KG1 (cell line): ENCODE results near the gene SLA2.
"Not testable (repeated sequence)": the region's sequence is repeated elsewhere in the genome, so short reads cannot be mapped to it uniquely, and the experiment has no call there.

ENCODE experiments used
- DNase-seq: peaks from one replicate; lab custom pipeline; 2025; lab: John Stamatoyannopoulos, UW

The SLA2 gene

DNA sequence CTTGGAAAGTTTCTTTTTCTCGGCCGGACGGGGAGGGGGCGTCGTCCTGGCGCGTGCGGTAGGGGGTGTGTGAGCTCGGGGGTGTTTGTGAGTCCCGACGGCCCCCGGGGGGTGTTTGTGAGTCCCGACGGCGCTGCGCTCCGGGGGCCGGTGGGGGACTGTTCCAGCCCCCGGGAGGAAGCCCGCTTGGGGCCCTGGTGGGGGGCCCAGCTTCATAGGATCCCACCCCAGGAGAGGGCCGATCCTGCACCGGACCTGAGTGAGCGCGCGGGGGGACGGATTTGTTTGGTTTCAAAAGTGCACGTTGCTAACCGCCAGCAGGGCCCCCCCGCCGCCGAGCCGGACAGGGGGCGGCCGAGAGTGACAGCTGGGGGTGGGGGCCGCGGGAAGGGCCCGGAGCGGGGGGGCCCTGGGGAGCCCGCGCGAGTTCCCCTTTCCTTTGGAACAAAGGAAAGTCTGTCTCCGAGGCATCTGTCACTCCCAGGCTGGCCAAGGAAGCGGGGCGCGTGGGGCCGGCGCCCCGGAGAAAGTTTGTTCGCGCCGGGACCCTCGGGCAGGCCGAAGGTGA, 72.1 kb downstream of the SLA2 start:
- peak; percentile 41 for DNase-seq

DNA sequence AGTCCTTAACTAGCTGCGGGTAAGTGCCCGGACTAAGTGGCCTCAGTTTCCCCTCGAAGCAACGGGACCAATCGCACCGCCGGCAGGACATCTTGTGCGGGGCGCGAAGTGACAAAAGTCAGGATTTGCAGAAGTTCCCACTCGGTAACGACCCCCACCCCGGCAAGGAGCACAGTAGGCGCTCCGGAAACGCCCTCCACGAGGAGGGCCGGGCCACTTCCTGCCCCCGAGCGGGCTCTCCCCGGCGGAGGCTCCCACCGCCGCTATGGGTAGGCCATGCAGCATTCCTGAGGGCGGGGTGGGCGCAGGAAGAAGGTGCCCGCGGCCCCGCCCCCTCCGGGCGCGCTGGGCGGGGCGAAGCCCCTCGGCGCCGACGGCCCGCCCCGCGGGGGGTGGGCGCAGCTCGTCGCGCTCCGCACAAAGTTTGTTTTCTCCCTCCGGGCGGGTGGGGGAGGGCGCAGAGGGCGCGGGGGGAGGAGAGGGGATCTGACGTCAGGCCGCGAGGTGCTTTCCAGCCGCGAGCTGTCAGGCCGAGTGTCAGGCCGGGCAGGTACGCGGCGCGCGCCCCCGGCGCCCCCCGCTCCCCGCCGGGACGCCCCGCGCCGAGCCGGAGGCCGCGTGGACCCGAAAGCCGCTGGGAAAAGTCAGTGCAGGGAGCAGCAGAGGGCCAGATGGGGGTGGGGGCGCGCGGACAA, 72.7 kb downstream of the SLA2 start, which contains the start of gene TGIF2:
Gene TGIF2 (plus strand): TSS at position 495 of the 695 bp plus-strand sequence. CDS start 5,178 bp downstream, outside the sequence.
- peak; percentile 76 for DNase-seq

DNA sequence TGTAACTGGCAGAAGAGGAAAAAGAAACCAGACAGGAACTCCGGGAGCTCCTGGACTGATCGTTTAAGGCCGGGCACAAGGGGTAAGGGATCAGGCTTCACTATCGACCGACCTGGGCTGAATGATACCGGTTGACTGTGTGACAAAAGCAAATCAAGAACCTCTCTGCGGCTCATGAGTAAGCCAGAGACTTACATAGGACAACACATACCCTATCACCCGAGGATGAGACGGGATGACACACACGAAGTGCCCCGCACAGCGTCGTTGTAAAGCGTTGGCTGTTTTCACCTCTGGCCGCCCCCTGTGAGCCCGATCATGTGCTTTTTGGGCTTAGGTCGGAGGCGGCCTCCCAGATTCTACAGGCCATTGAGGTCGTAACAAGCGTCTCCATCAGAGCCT, 73.3 kb downstream of the SLA2 start:
- peak; percentile 54 for DNase-seq

DNA sequence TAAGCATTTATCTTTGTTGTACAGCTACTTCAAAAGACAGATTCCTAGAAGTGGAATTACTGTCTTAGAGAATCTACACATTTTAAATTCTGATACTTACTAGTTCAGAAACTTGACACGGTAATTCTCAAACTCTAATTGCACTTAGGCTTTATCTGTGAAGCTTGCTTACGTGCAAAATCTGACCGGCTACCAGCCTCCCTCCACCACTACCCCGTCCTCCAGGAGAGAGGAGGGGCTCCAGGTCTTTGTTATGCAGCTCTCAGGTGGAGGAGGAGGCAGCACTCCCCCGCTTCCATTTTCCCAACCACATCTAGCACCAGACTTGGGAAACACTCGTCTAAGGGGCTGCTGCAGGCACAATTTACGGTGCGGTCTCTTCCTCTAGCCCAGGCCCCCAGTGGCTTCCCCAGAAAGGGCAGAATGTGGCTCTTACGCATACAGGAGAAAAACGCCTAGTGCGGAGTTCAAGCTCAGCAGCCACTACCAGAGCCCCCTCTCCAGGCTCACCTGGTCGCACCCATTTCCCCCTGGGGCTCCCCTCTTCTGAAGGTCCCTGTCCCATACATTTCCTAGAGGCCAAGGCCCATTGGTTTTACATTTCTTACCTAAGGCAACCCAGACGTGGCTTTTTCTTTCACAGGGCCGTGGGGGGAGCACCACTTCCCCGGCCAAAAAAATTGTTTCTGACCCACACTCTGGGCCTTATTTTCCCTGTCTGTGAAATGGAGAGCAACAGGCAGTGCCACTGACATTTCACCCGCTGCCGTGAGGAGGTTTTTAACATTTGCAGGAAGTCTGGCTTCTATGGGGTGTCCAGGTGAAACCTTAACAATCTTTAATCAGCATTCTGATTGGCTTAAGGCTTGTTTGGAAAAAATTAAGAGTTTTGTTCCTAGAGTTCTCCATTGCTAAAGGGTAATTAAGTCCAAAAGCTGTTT, 74.2 kb downstream of the SLA2 start:
- no peak for DNase-seq

DNA sequence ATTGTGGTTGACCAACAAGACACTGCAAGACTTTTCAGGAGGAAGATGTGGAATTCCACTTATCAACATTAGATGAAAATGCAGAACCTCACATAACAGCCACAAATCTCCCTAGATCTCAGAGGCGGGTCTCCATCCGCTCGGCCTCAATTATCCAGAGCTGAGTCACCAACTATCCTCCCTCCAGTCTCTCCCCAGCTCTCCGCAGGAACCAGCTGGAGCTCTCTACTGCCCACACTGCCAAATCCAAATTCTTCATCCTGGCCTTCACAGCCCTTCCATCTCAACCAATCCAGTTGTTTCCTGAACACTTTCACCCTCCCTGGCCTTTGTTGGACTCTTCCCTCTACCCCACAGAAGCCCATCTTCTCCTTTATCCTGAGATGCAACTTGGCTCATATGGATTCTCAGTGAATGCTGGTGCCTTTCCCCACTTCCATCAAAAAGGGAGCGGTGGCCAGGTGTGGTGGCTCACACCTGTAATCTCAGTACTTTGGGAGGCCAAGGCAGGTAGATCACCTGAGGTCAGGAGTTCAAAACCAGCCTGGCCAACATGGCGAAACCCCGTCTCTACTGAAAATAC, 76.1 kb downstream of the SLA2 start:
- no peak for DNase-seq

DNA sequence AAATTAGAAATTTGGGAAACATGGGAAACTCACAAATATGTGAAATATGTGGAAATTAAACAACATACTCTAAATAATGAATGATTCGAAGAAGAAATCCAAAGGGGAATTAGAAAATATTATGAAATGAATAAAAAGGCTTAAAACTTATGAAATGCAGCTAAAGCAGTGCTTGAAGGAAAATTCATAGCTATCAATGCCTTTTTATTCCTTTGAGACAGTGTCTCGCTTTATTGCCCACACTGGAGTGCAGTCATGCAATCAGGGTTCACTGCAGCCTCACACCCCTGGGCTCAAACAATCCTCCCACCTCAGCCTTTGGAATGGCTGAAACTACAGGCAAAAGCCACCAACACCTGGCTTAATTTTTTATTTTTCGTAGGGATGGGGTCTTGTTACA, 80.5 kb downstream of the SLA2 start:
- no peak for DNase-seq

DNA sequence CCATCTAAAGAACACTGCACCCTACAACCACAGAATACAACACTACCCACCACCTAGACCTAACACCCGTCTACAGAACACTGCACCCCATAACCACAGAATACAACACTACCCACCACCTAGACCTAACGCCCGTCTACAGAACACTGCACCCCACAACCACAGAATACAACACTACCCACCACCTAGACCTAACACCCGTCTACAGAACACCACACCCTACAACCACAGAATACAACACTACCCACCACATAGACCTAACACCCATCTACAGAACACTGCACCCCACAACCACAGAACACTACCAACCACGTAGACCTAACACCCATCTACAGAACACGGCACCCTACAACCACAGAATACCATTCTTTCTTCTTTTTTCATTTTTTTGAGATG, 81.3 kb downstream of the SLA2 start:
- not testable (repeated sequence) for DNase-seq

DNA sequence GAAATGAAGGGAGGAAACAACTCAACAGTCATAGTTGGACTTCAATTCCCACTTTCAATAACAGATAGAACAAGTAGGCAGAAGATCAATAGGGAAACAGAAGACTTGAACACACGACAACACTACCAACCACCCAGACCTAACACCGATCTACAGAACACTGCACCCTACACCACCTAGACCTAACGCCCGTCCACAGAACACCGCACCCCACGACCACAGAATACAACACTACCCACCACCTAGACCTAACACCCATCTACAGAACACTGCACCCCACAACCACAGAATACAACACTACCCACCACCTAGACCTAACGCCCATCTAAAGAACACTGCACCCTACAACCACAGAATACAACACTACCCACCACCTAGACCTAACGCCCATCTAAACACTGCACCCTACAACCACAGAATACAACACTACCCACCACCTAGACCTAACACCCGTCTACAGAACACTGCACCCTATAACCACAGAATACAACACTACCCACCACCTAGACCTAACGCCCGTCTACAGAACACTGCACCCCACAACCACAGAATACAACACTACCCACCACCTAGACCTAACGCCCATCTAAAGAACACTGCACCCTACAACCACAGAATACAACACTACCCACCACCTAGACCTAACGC, 81.8 kb downstream of the SLA2 start:
- not testable (repeated sequence) for DNase-seq

DNA sequence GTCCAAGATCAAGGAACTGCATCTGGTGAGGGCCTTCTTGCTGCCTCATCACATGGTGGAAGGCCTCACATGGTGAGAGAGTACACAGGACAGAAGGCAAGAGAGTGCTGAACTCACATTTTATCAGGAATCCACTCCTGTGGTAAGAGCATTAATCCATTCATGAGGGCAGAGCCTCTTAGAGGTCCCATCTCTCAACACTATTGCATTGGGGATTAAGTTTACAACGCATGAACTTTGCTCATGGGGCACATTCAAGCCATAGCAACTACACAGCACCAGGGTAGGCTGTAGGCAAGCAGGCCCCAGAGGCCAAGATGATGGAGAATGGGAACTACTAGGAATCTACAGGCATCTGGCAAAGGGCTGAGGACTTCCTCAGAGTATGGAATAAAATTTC, 82.6 kb downstream of the SLA2 start:
- DNase-seq: no peak

DNA sequence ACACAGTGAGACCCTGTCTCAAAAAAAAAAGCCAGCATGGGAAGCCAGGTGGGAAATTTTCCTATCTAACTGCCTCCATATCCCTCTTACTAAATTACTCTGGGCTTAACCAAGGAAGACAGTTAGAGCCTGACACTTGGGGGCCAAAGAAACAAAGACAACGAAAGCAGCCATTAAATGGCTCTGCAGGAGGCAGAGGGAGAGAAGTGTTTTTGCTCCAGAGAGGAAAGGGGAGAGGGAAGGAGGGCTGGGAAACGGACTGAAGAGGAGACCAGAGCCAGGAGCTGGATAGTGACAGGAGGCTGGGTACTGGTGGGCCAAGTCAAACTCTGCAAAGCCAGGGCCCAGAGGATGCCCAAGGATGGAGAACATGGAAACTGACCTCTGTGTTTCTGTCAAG, 83.3 kb downstream of the SLA2 start:
- DNase-seq: no peak
